Left colon (tissue), 2 donors: ENCODE data around the gene AP1G2. TPM values are rescaled to one million over a fixed set of nuclear protein-coding genes. Genes with fewer than 3 reads are reported as not detected.
A peak's percentile ranks its signal among the peaks of the same experiment; 100 is the strongest.
"Not testable (repeated sequence)": the region's sequence is repeated elsewhere in the genome, so short reads cannot be mapped to it uniquely, and the experiment has no call there.

ENCODE experiments used
- ATAC-seq: fragments of 200-7000 bp; cut with Tn5 transposase; one replicate; pipeline ENCODE4 v1.9.1; 2020; ENCODE audit warnings: mild to moderate bottlenecking, moderate library complexity
- DNase-seq, 2 donors: peaks; one replicate each; pipeline ENCODE4 v3.0.0-alpha.2; 2020
- intact Hi-C, 2 donors: fragments of 100-400 bp; cut with DNase I in 1 of 2; cut with micrococcal nuclease in 1 of 2; formaldehyde crosslinking; loops; one replicate each; pipeline versions ENCODE4 v1.11.2 to v1.14.0; 2022; cut with DNase I, micrococcal nuclease
- long read RNA-seq: library from polyadenylated mRNA; unstranded; transcript quantifications from one replicate; pipeline ENCODE4 v2.0.0, GENCODE V29; 2021
- total RNA-seq, 2 donors: library from RNA; stranded (reverse); fragmentation: NEBNext Ultra II Directional; extraction: Animal tissue kit (Norgen Biotek cat#: 25700); gene quantifications; one replicate each; pipeline ENCODE4 v1.2.1, GENCODE V29; 2021
- donor health status: DM: no; HTN: no; CAD: no.
- donor health status: DM: yes; HTN: yes; CAD: no.

Gene AP1G2
- 100 to 1,000 TPM; 159 to 174 TPM for total RNA-seq
- long read RNA-seq, transcript AP1G2-202 (22 exons, 2,609 nt) = major isoform, 92 of 224 reads
- long read RNA-seq, partial matches to known transcripts = 19 of 224 reads
- long read RNA-seq, other reads (novel, unspliced or antisense) = 108 of 224 reads

GRCh38 chr14:23567186-23568020 lies at the start of gene AP1G2:
TSS of gene AP1G2 (minus strand) at chr14:23567791. CDS start at chr14:23567314, 477 bp downstream.
- intact Hi-C loops = no loop called here
- DNase-seq (peak; percentile 95 to 96), ATAC-seq (peak; percentile 93)

GRCh38 chr14:23615856-23616255 lies 48.3 kb upstream of the AP1G2 start:
- no peak for ATAC-seq
- intact Hi-C loops = no loop called here
- no peak for DNase-seq

- no peak for ATAC-seq
- DNase-seq = no peak
- intact Hi-C loops = no loop called here
Observed at GRCh38 chr14:23614395-23614828, 46.8 kb upstream of the AP1G2 start.

GRCh38 chr14:23613242-23614070 lies 45.9 kb upstream of the AP1G2 start:
- DNase-seq = no peak
- peak; percentile 59 for ATAC-seq
- intact Hi-C loops = no loop called here

GRCh38 chr14:23612802-23613201 lies 45.2 kb upstream of the AP1G2 start:
- ATAC-seq = no peak
- intact Hi-C loops = no loop called here
- no peak for DNase-seq

GRCh38 chr14:23612354-23612732 lies 44.8 kb upstream of the AP1G2 start:
- intact Hi-C loops = no loop called here
- no peak for ATAC-seq
- DNase-seq = no peak

- DNase-seq (no peak), ATAC-seq (no peak)
- intact Hi-C loops = no loop called here
Observed at GRCh38 chr14:23610815-23611289, 43.3 kb upstream of the AP1G2 start.

- DNase-seq (no peak), ATAC-seq (peak; percentile 53)
- intact Hi-C loops = no loop called here
Observed at GRCh38 chr14:23610090-23610814, 42.7 kb upstream of the AP1G2 start.

- DNase-seq (peak; percentile 59 to 74), ATAC-seq (peak; percentile 80)
- intact Hi-C loops = not testable (repeated sequence)
Observed at GRCh38 chr14:23609411-23610089, 42.0 kb upstream of the AP1G2 start.

- intact Hi-C loops = no loop called here
- no peak for ATAC-seq
- no peak for DNase-seq
Observed at GRCh38 chr14:23609001-23609400, 41.4 kb upstream of the AP1G2 start.

GRCh38 chr14:23608454-23608853 lies 40.9 kb upstream of the AP1G2 start:
- no peak for ATAC-seq
- no peak for DNase-seq
- intact Hi-C loops = no loop called here

- ATAC-seq = no peak
- intact Hi-C loops = no loop called here
- no peak for DNase-seq
Observed at GRCh38 chr14:23605931-23606585, 38.5 kb upstream of the AP1G2 start.

- intact Hi-C loops = no loop called here
- DNase-seq (no peak), ATAC-seq (no peak)
Observed at GRCh38 chr14:23604675-23605170, 37.1 kb upstream of the AP1G2 start.

- ATAC-seq (no peak), DNase-seq (no peak)
- intact Hi-C loops = no loop called here
Observed at GRCh38 chr14:23604148-23604547, 36.6 kb upstream of the AP1G2 start.

- ATAC-seq (no peak), DNase-seq (no peak)
- intact Hi-C loops = no loop called here
Observed at GRCh38 chr14:23603103-23603502, 35.5 kb upstream of the AP1G2 start.

- no peak for DNase-seq
- intact Hi-C loops = no loop called here
- no peak for ATAC-seq
Observed at GRCh38 chr14:23602181-23603095, 34.8 kb upstream of the AP1G2 start.

GRCh38 chr14:23601845-23602180 lies 34.2 kb upstream of the AP1G2 start:
- no peak for DNase-seq

More at GRCh38 chr14:23601845-23602180, 34.2 kb upstream of the AP1G2 start:
- no peak for ATAC-seq
- intact Hi-C loops = no loop called here
